Neural progenitor cell (in vitro differentiated cells): Measurements from ENCODE around the gene MEF2B. TPM values are rescaled to one million over a fixed set of nuclear protein-coding genes. Genes with fewer than 3 reads are reported as not detected.

Experiments
- DNase-seq: peaks from one replicate; pipeline ENCODE4 v3.0.0-alpha.2; 2016; ENCODE audit warnings: low spot score
- H2AFZ ChIP-seq: fragments of 200-600 bp; sonication (generic); replicated peaks from 2 replicates; pipeline ENCODE4 v1.6.1; 2016; ENCODE audit warnings: antibody characterized with exemption
- H3F3A ChIP-seq: fragments of 200-600 bp; sonication (generic); 2 replicates; pipeline ENCODE4 v1.6.1; 2016; ENCODE audit warnings: antibody characterized with exemption, low read depth
- H3K27ac ChIP-seq: fragments of 200-600 bp; sonication (generic); 2 replicates; pipeline ENCODE4 v1.5.1; 2016; ENCODE audit warnings: mild to moderate bottlenecking
- H3K27me3 ChIP-seq: fragments of 200-600 bp; sonication (generic); 2 replicates; pipeline ENCODE4 v1.6.1; 2016; ENCODE audit warnings: mild to moderate bottlenecking, moderate library complexity
- H3K36me3 ChIP-seq: fragments of 200-600 bp; sonication (generic); 2 replicates; pipeline ENCODE4 v1.5.1; 2016
- H3K4me1 ChIP-seq: fragments of 200-600 bp; sonication (generic); 2 replicates; pipeline ENCODE4 v1.6.1; 2016; ENCODE audit warnings: mixed run types
- H3K4me2 ChIP-seq: fragments of 200-600 bp; sonication (generic); 2 replicates; pipeline ENCODE4 v1.6.1; 2016
- H3K4me3 ChIP-seq: fragments of 200-600 bp; sonication (generic); 2 replicates; pipeline ENCODE4 v1.5.1; 2016
- H3K79me2 ChIP-seq: fragments of 200-600 bp; sonication (generic); 2 replicates; pipeline ENCODE4 v1.6.1; 2016; ENCODE audit warnings: low read depth
- H3K9ac ChIP-seq: fragments of 200-600 bp; sonication (generic); 2 replicates; pipeline ENCODE4 v1.6.1; 2016
- H3K9me3 ChIP-seq: fragments of 200-600 bp; sonication (generic); 2 replicates; pipeline ENCODE4 v1.5.1; 2016; ENCODE audit warnings: low read depth
- H4K20me1 ChIP-seq: fragments of 200-600 bp; sonication (generic); 2 replicates; pipeline ENCODE4 v1.6.1; 2016; ENCODE audit warnings: low read depth
- H3K27ac Mint-ChIP-seq: 3 replicates; pipeline ENCODE4 v1.8.0; 2021; ENCODE audit warnings: mixed read lengths
- H3K27me3 Mint-ChIP-seq: 2 replicates; pipeline ENCODE4 v1.8.0; 2022; ENCODE audit warnings: low read depth, mild to moderate bottlenecking, inconsistent platforms, moderate library complexity, mixed read lengths; ENCODE audit not compliant: insufficient read depth
- H3K36me3 Mint-ChIP-seq: 3 replicates; pipeline ENCODE4 v1.8.0; 2021; ENCODE audit warnings: mixed read lengths
- H3K4me1 Mint-ChIP-seq: 3 replicates; pipeline ENCODE4 v1.8.0; 2021; ENCODE audit warnings: mixed read lengths
- H3K4me3 Mint-ChIP-seq: 3 replicates; pipeline ENCODE4 v1.8.0; 2021; ENCODE audit warnings: mild to moderate bottlenecking, moderate library complexity, mixed read lengths
- H3K9me3 Mint-ChIP-seq: 3 replicates; pipeline ENCODE4 v1.8.0; 2020; ENCODE audit warnings: mixed read lengths
- EZH2 ChIP-seq: fragments of 200-600 bp; sonication (generic); IDR thresholded peaks from 2 replicates; pipeline ENCODE4 v1.6.1; 2017; ENCODE audit warnings: antibody characterized with exemption, mild to moderate bottlenecking, moderate library complexity
- EZH2phosphoT487 ChIP-seq: fragments of 200-600 bp; sonication (generic); IDR thresholded peaks from 2 replicates; pipeline ENCODE4 v1.6.1; 2017; ENCODE audit warnings: antibody characterized with exemption
- total RNA-seq: library from RNA; depleted of rRNA; stranded (reverse); fragments of >200 nt; gene quantifications from 2 replicates; pipeline ENCODE4 v1.2.3, GENCODE V29; 2015; ENCODE audit warnings: low replicate concordance
- TF ChIP-seq, protein P1 (sequence below): fragments of 200-600 bp; sonication (generic); IDR thresholded peaks from 2 replicates; pipeline ENCODE4 v1.5.1; 2017; ENCODE audit warnings: antibody characterized with exemption, mild to moderate bottlenecking

The MEF2B gene
- total RNA-seq, 1 donor from 2014 or later, result not detected

- no peak overlapping the region for H2AFZ ChIP-seq
- H3K27me3 ChIP-seq, result peaks cover 54% of the 10 kb centered on the region
- no peaks in the 10 kb centered on the region for H3K9me3 ChIP-seq
- DNase-seq, result no peak
- no peak overlapping the region for H3K4me3 ChIP-seq
- H3K4me3 Mint-ChIP-seq, result peak overlapping the region; percentile 77
- H3F3A ChIP-seq, result peaks cover 26% of the 10 kb centered on the region
- H3K27ac ChIP-seq, result no peak overlapping the region
- peaks cover 4% of the 10 kb centered on the region for H4K20me1 ChIP-seq
- peaks cover 4% of the 10 kb centered on the region for H3K4me1 ChIP-seq
- H3K9ac ChIP-seq, result no peak overlapping the region
- peaks cover 21% of the 10 kb centered on the region for H3K4me1 Mint-ChIP-seq
- H3K36me3 Mint-ChIP-seq, result peaks cover 5% of the 10 kb centered on the region
- peaks cover 18% of the 10 kb centered on the region for H3K27me3 Mint-ChIP-seq
- no peaks in the 10 kb centered on the region for H3K36me3 ChIP-seq
- TF ChIP-seq EZH2phosphoT487, result no peak
- H3K27ac Mint-ChIP-seq, result no peak overlapping the region
- no peaks in the 10 kb centered on the region for H3K79me2 ChIP-seq
- H3K9me3 Mint-ChIP-seq, result peaks cover 3% of the 10 kb centered on the region
- H3K4me2 ChIP-seq, result no peak overlapping the region
Measured at GRCh38 chr19:19204181-19204580, 34.1 kb upstream of the MEF2B start.

- H3K4me1 ChIP-seq, result peaks cover 4% of the 10 kb centered on the region
- peak within 1 kb of the TSS; percentile 73 for H2AFZ ChIP-seq
- no peaks in the 10 kb centered on the region for H3K79me2 ChIP-seq
- H3K27ac Mint-ChIP-seq, result peak within 1 kb of the TSS; percentile 25
- DNase-seq, result peak; percentile 85
- peaks cover 3% of the 10 kb centered on the region for H3K9me3 Mint-ChIP-seq
- H3F3A ChIP-seq, result peaks cover 26% of the 10 kb centered on the region
- peak within 1 kb of the TSS; percentile 83 for H3K4me2 ChIP-seq
- H3K27me3 Mint-ChIP-seq, result peaks cover 18% of the 10 kb centered on the region
- H3K36me3 ChIP-seq, result no peaks in the 10 kb centered on the region
- no peak within 1 kb of the TSS for H3K27ac ChIP-seq
- no peaks in the 10 kb centered on the region for H3K9me3 ChIP-seq
- peaks cover 10% of the 10 kb centered on the region for H3K36me3 Mint-ChIP-seq
- TF ChIP-seq EZH2phosphoT487, result no peak
- TF ChIP-seq, protein P1, sequence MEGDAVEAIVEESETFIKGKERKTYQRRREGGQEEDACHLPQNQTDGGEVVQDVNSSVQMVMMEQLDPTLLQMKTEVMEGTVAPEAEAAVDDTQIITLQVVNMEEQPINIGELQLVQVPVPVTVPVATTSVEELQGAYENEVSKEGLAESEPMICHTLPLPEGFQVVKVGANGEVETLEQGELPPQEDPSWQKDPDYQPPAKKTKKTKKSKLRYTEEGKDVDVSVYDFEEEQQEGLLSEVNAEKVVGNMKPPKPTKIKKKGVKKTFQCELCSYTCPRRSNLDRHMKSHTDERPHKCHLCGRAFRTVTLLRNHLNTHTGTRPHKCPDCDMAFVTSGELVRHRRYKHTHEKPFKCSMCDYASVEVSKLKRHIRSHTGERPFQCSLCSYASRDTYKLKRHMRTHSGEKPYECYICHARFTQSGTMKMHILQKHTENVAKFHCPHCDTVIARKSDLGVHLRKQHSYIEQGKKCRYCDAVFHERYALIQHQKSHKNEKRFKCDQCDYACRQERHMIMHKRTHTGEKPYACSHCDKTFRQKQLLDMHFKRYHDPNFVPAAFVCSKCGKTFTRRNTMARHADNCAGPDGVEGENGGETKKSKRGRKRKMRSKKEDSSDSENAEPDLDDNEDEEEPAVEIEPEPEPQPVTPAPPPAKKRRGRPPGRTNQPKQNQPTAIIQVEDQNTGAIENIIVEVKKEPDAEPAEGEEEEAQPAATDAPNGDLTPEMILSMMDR, result no peak
- no peak for TF ChIP-seq EZH2
- peak within 1 kb of the TSS; percentile 60 for H3K4me3 ChIP-seq
- peaks cover 45% of the 10 kb centered on the region for H3K27me3 ChIP-seq
- H3K4me1 Mint-ChIP-seq, result peaks cover 21% of the 10 kb centered on the region
- peak within 1 kb of the TSS; percentile 47 for H3K9ac ChIP-seq
- H4K20me1 ChIP-seq, result peaks cover 4% of the 10 kb centered on the region
- peak within 1 kb of the TSS; percentile 90 for H3K4me3 Mint-ChIP-seq
Measured at GRCh38 chr19:19203012-19203856, 33.2 kb upstream of the MEF2B start, which contains the start of gene NR2C2AP. NR2C2AP (minus strand) TSS chr19:19203414; CDS start chr19:19203060, 354 bp downstream.

DNA sequence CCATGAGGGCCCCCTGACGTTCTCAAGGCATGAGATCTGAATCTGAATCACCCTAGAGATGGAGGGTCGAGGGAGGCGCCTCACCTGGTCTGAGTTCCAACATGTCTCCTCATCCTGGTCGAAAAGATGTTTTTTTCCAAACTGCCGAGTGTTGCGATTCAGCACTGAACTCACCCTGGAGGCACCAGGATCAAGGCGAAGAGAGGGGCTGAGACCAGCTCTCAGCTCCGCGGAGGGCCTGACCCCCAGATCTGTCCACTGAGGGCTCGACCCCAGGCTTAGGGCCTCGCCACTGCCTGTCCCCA is 32.6 kb upstream of the MEF2B start:
- peaks cover 4% of the 10 kb centered on the region for H4K20me1 ChIP-seq
- peaks cover 4% of the 10 kb centered on the region for H3K4me1 ChIP-seq
- no peak overlapping the region for H3K27ac ChIP-seq
- no peaks in the 10 kb centered on the region for H3K36me3 ChIP-seq
- no peak overlapping the region for H2AFZ ChIP-seq
- H3K9me3 ChIP-seq, result no peaks in the 10 kb centered on the region
- no peaks in the 10 kb centered on the region for H3K79me2 ChIP-seq
- no peak for TF ChIP-seq EZH2phosphoT487
- no peak for TF ChIP-seq EZH2
- TF ChIP-seq, protein P1, result no peak
- H3K4me1 Mint-ChIP-seq, result peaks cover 18% of the 10 kb centered on the region
- H3K4me3 Mint-ChIP-seq, result peak overlapping the region; percentile 90
- no peak overlapping the region for H3K27ac Mint-ChIP-seq
- DNase-seq, result peak; percentile 23
- H3K27me3 ChIP-seq, result peaks cover 40% of the 10 kb centered on the region
- H3F3A ChIP-seq, result peaks cover 26% of the 10 kb centered on the region
- peaks cover 2% of the 10 kb centered on the region for H3K9me3 Mint-ChIP-seq
- H3K27me3 Mint-ChIP-seq, result peaks cover 17% of the 10 kb centered on the region
- H3K36me3 Mint-ChIP-seq, result peaks cover 14% of the 10 kb centered on the region
- H3K4me2 ChIP-seq, result peak overlapping the region; percentile 83
- peak overlapping the region; percentile 60 for H3K4me3 ChIP-seq
- peak overlapping the region; percentile 47 for H3K9ac ChIP-seq
